HG03469 (cell line): ENCODE measurements around the gene IL20RA.
"Not testable (repeated sequence)": the region's sequence is repeated elsewhere in the genome, so short reads cannot be mapped to it uniquely, and the experiment has no call there.

Experiments
- ATAC-seq: cut with Tn5 transposase; IDR thresholded peaks from one replicate; pipeline ENCODE4 v1.9.1; 2021; ENCODE audit warnings: mild to moderate bottlenecking, moderate library complexity, moderate number of reproducible peaks; ENCODE audit not compliant: unreplicated experiment

Gene IL20RA, protein sequence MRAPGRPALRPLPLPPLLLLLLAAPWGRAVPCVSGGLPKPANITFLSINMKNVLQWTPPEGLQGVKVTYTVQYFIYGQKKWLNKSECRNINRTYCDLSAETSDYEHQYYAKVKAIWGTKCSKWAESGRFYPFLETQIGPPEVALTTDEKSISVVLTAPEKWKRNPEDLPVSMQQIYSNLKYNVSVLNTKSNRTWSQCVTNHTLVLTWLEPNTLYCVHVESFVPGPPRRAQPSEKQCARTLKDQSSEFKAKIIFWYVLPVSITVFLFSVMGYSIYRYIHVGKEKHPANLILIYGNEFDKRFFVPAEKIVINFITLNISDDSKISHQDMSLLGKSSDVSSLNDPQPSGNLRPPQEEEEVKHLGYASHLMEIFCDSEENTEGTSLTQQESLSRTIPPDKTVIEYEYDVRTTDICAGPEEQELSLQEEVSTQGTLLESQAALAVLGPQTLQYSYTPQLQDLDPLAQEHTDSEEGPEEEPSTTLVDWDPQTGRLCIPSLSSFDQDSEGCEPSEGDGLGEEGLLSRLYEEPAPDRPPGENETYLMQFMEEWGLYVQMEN

DNA sequence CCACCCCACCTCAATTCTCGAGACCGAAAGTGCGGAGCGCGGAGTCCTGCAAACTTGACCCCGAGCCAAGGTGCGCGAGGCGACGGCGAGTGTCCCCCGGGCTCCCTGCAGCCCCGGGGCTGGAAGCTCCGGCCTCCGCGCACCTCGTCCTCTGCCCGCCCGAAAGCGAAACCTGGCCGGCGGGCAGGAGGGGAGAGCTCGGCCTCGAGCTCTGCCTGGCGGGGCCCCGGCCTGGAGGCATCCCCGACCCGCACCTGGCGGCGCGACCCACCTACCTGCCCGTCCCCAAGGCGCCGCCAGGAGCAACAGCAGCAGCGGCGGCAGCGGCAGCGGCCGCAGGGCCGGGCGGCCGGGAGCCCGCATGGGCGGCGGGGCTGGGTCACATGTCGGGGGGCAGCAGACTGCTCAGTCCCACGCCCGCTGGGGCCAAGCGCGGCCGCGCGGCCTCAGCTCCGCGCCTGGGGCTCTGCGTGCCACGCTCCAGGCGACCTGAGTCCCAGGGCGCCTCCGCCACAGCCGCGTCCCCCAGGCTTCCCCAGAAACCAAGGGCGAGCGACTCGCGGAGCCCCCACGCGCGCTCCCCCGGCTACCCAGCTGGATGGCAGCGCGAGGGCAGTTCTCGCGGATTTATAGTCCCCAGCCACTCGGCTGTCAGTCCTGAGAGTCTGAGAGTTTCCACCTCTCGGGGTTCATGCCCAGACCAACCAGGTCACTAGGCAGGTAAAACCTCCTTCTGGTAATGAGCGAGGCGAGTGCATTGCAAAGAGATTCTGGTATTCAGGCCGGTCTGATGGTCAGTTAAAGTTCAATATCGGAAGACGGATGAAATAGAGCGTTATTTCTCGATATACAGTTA lies at the start of gene IL20RA:
Gene IL20RA (minus strand): TSS at position 600 of the 856 bp plus-strand sequence. CDS start 237 bp downstream, at position 363.
- no peak for ATAC-seq

DNA sequence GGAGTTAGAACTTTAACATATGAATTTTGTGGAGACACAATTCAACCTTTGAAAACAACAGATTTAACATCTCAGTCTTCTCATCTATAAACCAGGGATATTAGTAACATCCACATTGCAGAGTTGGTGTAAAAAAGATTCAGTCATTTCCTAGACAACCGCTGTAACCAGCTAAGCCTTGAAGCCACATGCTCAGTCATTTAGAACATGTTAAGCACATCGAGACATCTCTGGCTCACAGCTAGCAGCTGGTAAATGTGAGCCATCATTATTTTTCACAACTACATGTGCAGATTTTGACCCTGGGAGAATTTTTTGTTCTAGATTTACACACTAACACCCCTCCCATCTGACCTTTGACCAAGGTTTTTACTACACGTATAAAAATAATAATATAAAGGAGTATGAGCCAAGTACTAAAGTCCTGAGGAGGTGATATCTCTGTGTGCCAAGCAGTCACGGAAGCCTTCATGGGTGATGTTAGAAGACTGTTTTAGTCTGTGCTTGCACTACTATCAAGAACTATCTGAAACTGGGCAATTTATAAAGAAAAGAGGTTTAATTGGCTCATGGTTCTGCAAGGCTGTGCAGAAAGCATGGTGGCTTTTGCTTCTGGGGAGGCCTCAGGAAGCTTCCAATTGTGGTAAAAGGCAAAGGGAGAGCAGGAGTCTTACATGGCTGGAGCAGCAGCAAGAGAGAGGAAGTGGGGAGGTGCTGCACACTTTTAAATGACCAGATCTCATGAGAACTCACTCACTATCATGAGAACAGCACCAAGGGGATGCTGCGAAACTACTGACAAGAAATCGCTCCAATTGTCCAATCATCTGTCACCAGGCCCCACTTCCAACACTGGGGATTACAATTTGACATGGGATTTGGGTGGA lies 48.7 kb upstream of the IL20RA start:
- no peak for ATAC-seq

DNA sequence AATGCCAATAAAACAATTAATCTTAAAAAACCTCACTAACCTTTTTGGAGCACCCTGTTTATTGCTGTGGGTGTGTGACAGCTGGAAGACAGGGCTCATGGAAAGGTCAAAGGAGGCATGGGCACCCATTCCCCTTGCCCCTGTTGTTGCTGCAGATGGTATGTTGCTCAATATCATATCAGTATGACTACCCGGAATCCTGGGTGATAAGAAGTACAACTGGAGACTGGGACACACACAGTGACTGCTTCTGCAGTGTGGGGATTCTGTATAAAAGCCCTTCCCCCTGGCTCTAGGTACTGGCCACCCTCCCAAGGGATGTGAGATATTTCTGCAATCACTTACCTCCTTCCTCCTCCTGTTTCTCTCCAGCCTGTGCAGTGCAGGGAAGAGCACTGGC lies 47.3 kb upstream of the IL20RA start:
- no peak for ATAC-seq

DNA sequence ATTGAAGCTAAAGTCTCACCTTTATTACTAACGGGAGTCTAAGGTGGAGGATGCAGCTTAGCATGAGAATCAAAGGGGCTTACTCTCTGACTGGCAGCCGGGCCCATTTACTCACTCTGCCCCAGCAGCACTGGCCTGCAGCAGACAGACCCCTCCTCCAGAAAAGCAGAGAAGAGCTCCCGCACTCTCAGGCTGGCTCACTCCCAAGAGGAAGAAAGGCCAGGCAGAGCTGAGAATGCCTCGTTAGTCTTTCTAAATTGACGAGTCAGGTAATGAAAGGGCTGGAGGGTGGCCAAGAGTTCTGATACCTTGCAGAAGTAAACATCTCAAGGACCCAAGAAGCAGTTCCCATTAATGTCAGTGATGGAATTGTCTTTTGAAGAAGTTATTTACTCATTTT lies 44.5 kb upstream of the IL20RA start:
- no peak for ATAC-seq

DNA sequence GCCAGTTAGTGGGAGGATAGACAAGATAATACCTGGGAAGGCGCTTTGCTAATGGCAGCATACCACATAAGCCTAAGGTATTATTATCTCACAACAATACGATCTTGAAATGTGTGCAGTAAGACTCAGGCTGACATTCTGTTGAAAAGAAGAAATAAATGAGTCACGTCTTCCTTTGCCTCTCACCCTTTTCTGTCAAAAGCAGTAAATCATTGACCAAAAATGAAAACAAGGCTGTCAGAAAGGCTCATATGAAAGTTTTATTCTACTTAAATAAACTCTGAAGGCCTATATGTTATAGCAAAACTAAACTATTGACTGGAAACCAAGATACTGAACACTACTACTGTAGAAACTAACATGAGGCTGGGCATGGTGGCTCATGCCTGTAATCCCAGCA lies 43.1 kb upstream of the IL20RA start:
- ATAC-seq, result no peak

DNA sequence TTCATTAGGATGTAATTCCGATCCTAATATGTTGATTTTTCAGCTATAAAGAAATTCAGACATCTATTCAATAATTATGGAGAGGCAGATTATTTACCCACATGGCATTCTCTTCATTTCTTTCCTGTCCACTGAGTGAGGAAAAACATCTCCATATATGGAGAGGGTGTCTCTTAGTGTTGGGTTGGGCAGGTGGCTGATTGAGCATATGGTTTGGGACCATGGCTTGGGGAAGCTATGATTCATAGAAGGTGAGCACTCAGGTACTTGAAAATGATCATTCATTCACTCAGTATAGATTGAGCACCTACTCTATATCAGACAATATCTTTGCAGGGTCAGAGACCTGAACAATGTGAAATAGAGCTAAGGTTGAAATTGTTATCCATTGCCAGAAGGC lies 41.3 kb upstream of the IL20RA start:
- no peak for ATAC-seq

DNA sequence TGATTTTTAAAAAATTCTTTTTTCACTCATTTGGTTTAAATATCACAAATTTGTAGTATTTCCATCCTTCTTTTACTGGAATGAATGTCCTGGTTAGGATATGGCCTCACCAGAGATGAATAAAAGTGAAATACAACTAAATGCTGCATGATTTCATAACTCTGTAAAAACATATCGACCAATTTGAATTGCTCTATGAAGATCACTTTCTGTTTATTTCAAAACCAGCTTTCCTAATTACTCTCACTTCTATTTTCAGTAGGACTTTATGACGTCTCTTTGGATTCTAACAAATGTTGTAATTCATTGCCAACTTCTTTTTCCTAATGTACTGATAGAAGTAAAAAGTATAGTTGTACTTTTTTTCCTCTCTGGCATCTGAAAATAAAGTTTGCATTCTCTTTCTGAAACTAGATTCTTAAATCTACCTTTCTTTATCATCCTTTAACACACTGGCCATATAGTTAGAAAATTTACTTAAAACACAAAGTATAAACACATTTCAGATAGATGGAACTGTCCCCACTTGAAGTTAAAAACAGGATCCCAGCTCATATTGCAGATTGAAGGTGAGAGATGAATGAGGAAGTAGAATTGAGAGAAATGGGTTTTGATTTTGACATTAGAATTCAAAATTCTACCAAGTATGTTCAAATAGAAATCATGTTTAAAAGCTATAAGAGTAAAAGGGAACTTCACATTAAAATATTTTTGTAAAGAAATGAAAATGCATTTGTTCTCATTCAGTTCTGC lies 40.3 kb upstream of the IL20RA start:
- no peak for ATAC-seq

DNA sequence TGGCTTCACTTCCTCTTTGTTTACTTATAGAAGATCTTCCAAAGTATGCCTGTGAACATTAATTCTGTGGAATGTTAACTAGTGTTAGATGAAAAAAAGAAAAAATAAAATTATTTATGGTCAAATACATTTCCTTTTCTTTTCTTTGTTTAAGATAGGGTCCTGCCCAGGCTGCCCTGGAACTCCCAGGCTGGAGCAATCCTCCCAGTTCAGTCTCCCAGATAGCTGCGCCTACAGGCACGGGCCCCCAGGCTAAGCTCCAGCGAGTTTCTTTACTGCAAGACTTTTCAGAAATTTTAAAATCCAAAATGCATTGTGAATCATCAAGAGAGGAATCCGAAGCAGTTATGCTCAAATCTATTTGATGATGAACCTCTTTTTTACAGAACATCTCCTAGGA lies 39.3 kb upstream of the IL20RA start:
- ATAC-seq, result no peak

DNA sequence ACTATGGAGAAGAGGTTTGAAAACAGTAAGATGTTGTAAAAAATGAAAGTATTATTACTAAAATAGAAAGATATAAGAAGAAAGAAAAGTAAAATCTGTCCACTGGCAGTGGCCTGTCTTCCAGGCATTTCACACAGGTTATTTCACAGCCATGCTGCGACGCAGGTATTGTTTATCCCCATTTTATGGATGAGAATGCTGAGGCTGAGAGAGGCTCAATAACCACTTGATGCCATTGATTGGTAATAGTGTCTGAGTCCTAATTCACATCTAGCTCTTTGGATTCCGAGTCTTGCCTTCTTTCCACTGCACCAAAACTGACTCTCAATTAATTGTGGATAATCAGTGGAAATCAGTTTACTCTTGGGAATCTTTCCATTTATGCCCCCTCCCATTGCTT lies 37.2 kb upstream of the IL20RA start:
- no peak for ATAC-seq

DNA sequence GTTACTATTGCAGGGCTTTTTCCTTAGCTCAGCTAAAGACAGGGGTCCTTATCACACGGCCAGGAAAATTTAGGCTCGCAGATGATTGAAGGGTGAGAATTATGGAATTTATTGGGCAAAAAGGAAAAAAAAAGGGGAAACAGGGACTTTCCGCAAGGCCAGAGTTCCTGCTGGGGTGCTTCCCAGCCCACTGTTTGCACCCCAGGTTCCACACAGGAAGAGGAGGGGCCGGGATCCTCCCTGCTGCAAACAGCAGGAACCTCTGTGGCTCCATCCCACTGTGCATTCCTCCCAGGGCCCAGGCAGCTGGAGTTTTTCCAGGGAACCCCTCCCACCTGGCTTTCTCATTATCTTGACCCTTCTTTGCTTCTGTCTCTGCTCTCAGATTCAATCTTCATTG lies 35.9 kb upstream of the IL20RA start:
- no peak for ATAC-seq

DNA sequence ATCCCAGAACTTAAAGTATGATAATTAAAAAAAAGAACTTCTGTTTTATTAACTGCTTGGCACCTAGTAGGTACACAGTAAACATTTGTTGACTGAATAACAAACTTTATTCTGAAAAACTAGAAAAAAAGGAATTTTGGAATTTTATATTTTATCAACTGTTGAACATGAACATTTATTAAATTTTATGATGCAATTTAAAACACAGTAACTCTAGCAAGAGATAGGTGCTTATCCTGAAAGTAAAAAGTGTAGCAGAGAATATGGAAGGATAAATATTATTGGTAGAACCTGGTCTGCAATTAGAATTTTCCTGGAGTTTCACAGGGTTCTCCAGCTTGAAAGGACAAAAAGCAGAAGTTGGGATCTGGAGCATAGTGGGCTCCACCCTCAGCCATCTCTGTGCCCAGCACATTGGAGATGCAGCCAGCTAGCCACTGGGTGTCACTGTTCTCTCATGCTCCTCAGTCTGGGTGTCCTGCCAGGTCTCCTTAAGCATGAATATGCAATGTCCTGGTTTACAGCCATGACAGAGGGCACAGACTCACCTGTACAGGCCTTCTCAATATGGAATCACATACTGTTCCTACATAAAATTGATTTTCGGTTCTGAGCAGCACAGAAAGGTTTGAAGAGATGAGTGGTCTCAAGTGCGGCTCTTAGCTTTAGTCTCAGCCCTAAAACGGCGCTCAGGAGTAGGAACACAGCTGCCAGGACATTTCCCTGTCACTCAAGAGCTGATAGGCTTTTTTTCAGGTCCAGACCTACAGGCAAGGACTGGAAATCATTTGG lies 31.7 kb upstream of the IL20RA start:
- peak; percentile 88 for ATAC-seq

DNA sequence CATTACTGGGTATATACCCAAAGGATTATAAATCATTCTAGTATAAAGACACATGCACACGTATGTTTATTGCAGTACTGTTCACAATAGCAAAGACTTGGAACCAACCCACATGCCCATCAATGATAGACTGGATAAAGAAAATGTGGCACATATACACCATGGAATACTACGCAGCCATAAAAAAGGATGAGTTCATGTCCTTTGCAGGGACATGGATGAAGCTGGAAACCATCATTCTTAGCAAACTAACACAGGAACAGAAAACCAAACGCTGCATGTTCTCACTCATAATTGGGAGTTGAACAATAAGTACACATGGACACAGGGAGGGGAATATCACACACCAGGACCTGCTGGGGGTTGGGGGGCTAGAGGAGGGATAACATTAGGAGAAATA lies 31.0 kb upstream of the IL20RA start:
- not testable (repeated sequence) for ATAC-seq

DNA sequence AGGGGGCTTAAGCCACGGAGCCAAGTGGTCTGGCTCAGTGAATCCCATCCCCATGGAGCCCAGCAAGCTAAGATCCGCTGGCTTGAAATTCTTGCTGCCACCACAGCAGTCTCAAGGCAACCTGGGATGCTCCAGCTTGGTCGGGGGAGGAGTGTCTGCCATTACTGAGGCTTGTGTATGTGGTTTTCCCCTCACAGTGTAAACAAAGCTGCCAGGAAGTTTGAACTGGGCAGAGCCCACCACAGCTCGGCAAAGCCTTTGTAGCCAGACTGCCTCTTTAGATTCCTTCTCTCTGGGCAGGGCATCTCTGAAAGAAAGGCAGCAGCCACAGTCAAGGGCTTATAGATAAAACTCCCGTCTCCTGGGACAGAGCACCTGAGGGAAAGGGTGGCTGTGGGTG lies 25.5 kb upstream of the IL20RA start:
- no peak for ATAC-seq

DNA sequence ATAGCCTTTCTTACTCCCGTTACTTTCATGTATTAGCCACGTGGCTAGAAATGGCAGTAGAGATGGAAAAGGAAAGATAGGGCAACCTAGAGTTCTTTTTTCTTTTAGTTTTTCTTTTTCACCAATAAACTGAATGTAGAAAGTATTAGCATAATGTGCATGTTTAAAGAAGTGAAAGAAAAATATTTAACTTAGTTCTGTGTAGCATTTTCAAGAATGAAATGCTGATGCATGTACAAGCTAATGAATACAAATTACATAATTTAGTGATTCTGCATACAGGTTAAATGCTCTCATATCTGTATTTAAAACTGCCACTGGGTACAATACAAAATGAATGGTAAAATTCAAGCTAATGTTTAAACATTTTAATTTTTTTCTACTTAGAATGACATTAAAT lies 22.6 kb upstream of the IL20RA start:
- no peak for ATAC-seq

DNA sequence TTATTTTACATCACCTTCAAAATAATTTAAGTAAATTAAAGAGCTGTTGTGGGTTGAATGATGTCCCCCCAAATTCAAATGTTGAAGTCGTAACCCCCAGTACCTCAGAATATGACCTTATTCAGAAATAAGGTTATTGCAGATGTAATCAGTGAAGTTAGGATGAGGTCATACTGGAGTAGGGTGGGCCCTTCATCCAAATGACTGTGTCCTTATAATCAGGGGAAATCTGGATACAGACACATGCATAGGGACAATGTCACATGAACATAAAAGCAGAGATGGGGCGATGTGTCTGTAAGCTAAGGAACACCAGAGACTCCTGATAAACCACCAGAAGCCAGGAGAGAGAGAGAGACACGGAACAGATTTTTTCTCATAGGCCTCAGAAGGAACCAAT lies 13.3 kb upstream of the IL20RA start:
- no peak for ATAC-seq

DNA sequence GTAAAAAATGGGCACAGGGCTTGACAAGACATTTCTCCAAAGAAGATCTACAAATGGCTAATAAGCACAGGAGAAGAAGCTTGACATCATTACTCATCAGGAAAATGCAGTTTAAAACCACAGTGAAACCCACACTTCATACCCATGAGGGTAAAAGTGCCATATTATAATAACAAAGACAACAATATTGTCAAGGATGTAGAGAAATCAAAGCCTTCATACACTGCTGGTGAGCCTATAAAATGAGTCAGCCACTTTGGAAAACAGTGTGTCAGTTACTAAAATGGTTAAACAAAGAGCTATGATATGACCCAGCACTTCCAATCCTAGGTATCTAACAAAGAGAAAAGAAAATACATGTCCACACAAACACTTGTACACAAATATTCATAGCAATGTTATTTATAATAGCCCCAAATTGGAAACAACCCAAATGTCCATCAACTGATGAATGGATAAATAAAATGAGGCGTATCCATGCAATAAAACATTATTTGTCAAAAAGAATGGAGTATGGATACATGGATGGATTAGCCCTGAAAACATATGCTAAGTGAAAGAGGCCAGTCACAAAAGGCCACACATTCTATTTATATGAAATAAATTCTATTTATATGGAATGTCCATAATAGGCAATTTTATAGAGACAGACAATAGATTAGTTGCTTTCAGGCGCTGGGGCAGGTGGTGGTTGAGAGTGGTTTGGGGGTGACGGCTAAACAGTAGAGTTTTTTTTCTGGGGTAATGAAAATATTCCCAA lies 11.5 kb upstream of the IL20RA start:
- ATAC-seq, result no peak

DNA sequence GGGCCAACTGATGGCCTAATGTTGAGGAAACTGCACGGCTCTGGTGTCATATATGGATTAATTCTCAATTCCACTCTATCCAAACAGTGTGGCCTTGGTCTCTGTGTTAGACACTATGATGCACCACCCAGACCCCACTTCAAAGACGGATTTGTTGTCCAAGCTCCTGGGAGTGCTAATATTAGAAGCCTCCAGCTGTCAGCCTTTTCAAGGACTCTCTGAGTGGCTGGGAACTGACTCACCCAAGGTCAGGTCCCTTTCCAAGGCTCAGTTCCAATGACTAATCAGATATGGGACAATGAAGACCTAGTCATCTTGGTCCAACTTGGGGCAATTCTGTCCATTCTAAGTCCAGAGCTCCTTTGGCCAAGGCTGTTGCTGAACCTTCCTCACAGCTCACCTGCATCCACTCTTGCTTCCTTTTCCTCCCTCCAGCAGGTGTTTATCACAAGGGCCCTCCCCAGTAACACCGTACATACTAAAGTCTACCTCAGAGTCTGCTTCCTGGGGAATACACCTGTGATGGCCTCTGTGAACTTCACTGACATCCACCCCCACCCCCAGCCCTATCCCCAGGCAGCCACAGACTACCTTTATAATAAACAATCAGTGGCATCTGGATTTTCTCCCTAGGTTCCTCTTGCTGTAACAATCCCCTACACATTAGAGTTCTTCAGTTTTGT lies 7.2 kb upstream of the IL20RA start:
- no peak for ATAC-seq

DNA sequence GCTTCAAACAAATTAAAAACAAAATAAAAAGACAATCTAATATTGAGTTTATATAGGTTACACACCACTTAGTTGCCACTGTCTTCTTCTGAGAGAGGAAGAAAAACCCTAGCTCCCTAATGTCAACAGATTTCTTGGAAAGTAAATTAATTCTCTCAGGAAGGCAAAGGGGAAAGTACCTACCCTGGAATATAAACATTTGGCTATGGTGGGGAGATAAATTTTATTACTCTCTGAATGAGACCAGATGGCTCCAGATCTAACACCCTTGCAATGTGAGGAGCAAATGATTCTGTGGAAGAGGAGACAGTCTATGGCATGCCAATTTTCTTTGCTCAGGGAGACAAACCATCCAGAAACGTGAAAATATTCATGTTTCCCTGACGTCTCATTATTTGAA lies 4.3 kb upstream of the IL20RA start:
- ATAC-seq, result no peak
